GM21576 (cell line): Measurements from ENCODE around the gene POR.

Experiments
- ATAC-seq: cut with Tn5 transposase; IDR thresholded peaks from one replicate; pipeline ENCODE4 v1.9.1; 2021; ENCODE audit warnings: mild to moderate bottlenecking, moderate library complexity; ENCODE audit not compliant: unreplicated experiment

Gene POR

DNA sequence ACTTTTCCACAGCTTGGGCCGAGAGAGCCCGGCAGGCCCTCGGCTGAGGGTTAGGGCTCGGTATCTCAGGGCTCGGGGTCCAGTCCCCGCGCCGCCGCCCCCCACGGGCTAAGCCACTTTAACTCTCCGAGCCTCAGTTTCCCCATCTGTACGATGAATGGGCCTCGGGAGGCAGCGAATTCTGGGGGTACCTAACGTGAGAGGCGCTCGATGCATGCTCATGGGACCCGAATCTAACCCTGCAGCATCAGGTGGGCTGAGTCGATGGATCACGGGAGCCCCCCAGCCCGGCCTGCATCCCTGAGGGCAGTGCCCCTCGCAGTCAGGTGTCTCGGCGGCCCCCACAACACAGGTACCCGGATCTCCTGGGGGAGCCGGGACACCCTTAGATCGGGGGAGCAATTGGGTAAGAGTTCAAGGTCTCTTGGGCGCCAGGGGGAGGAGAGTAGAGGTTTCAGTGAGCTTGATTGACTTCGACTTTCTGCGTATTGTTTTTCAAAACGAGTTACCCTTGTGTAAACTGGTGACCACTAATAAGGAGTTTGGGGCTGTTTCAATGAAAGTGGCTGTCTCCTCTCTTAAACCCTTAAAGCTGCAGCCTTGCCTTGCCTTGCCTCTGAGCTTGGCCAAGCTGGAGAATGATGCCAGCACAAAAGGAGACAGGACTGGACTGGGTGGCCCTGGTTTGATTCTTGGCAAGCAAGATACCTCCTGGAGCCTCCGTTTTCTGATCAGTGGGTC, 631 bp downstream of the POR start:
- ATAC-seq = peak; percentile 19

DNA sequence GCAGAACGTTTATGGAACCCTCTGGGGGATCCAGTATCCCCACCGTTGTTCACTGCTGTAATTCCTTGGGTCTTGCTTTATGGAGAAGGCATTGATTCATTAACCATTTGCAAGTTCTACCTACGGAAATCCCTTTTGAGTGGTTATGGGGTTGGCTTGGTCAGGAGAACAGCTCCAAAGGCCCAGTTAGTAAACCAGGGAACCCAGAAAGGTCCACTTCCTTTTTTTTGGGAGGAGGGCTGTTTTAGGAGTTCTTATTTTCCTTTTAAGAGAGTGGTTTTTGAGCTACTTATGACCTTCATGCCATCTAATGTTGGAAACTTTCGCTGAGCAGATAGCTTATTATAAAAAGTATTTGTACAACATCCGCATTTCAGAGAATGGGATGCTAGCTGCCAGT, 1.3 kb downstream of the POR start:
- no peak for ATAC-seq

DNA sequence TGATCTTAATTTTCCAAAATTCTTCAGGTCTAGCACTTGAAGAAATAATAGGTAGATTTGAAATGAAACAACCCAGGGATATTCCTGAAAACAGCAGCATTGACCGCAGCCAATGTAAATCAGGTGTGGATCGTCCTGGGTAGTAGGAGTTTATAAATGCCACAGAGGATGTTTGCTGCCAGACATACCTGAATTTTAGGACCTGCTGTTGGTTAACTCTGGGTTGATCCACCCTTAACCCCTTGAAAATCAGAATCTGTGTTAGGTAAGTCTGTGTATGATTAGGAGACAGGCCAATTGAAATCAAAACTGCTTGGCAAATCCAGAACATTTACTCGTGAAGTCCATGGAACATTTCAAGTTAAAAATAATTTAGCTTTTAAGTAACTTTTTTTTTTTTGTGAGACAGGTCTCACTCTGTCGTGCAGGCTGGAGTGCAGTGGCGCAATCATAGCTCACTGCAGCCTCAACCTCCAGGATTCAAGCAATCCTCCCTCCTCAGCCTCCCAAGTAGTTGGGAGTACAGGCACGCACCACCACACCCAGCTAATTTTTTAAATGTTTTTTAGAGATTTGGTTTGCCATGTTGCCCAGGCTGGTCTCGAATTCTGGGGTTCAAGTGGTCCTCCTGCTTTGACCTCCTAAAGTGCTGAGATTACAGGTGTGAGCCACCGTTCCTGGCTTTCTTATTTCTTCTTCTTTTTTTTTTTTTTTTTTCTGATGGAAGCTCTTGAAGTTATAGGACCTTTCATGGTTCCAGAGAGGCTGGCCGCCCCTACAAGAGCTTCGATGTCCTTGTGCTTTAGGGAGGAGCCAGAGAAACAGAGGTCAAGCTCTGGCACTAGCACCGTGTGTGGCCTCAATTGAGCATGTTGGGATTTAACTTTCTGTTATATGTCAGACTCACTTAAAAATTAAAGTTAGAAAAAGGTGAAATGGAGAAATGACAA, 2.0 kb downstream of the POR start:
- no peak for ATAC-seq

DNA sequence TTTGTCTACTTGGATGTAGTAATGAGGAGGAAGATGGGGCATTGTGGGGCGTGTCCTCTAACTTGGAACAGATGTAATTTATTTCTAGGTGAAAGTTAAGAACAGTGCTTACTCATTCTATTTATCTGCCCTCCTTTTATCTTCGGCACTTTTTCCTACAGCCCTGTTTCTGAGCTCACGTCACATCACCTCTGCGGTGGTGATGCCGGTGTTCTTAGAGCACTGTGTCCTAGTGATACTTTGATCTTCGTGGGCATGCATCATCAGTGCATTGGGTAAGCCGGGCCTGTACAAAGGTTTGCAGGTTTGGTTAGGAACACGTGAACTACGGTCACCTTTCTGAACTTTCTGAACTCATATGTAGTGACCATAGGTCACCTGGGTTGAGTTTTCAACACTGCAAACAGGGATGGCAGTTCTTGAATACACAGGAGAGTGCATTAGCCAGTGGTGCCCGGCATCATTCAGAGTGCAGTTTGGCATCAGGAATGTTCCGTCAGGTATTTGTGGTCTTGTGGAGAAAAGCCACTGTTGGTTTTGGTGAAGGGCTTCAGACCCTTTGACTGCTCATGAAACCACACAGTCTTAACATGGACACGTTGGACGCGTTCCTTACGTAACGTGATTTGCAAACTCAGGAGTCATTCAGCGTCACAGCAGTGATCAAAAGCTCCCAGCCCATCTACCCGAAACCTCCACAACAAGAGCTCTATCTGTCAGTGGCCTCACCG, 5.6 kb downstream of the POR start:
- no peak for ATAC-seq

DNA sequence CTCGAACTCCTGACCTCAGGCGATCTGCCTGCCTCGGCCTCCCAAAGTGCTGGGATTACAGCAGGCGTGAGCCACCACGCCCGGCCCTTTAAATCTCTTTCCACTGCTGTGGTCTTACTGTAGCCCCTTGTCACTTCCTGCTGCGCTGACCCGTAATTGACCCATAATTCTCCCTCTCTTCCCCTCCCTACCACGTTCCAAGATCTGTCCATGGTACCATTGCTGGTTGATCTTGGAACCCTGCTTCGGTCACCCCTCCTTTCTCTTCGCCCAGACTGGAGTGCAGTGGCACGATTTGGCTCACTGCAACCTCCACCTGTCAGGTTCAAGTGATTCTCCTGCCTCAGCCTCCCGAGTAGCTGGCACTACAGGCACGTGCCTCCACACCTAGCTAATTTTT, 6.5 kb downstream of the POR start:
- ATAC-seq = no peak

DNA sequence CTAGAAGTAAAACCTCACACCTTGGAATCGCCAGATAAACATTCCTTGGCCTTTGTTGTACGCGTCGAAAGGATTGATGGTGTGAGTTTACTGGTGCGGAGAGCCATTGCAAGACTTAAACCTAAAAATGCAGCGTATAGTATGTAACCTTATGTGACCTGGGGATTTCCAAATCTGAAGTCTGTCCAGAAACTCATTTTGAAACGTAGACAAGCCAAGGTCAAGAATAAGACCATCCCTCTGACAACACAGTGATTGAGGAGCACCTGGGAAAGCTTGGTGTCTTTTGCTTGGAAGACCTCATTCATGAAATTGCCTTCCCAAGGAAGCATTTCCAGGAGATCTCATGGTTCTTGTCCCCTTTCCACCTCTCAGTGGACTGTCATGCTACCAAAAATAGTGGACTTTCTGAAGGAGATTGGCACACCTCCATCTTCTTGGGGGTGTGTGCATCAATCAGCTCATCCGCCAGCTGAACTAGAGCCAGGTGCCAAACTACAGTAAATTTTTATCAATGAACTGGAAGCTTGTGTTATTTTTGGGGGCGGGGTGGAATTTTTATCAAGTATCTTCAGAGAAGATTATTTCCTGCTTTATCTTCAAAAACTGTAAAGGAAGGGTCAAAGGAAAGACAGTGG, 8.1 kb downstream of the POR start:
- ATAC-seq = no peak

DNA sequence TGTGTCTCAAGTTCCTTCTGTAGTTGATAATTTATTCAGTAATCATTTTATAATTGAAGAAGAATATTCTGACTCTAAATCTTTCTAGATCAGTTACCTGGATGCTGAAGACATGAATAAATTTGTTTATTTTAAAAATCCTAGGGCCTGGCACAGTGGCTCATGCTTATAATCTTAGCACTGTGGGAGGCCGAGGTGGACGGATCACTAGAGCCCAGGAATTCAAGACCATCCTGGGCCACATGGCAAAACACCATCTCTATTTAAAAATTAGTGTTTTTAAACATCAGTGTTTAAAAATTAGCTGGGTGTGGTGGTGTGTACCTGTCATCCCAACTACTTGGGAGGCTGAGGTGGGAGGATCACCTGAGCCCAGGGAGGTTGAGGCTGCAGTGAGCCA, 9.3 kb downstream of the POR start:
- no peak for ATAC-seq

DNA sequence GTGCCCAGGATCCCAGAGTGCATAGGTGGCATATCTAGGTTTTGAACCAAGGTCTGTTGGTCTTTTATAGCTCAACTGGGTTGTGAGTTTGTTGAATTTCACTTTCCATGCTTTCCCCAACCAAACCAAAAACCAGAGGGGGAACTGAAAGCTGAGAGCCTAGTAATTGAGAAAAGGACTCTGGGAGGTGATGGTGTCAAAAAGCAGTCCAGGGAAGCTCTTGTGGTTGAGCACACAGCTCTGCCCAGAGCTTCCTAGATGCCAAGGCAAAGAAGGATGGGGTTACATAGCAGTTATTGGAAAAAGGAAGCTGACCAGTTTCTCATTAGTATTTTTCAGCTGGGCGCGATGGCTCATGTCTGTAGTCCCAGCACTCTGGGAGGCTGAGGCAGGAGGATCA, 9.9 kb downstream of the POR start:
- no peak for ATAC-seq

DNA sequence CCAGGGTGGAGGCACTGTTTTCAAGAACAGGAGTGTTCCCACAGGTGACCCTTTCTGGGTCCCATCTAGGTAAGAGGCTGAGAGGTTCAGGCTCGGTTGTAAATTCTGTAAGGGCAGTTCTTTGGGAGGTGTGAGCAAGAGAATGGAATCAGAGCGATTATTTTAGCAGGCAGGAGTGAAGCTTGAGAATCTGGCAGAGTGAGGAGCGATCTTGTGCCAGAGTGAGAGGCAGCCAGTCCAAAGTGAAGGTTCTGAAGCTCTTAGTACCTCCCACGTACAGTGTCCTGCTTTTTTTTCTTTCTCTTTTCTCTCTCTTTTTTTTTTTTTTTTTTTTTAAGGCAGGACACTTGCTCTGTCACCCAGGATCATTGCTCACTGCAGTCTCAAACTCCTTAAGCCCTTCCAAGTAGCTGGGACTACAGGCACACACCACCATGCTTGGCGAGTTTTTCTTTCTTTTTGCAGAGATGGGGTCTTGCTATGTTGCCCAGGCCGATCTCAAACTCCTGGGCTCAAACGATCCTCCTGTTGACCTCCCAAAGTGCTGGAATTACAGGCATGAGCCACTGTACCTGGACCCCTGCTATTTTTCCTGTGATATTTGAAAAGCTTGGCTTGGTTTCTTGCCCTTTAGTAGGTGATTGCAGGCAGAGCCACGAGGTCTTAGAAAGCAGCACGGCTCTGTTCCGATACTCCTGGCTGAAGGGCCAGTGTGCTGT, 10.9 kb downstream of the POR start:
- no peak for ATAC-seq

DNA sequence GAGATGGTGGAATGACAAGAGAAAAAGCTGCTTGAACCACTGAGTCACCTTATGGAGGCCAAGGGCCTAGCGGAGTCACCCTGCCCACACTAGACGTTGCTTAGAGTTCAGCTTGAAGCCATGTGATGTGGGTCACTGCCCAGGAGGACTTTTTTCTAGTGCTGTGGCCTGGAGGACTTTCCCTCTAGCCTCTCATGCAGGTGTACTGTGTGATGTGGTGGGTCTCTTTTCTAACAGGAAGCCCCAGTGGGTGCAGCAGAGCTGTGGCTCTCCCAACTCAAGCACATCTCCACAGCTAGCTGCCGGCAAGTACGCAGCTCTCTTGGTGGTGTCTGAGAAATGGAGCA, 13.6 kb downstream of the POR start:
- peak; percentile 56 for ATAC-seq

DNA sequence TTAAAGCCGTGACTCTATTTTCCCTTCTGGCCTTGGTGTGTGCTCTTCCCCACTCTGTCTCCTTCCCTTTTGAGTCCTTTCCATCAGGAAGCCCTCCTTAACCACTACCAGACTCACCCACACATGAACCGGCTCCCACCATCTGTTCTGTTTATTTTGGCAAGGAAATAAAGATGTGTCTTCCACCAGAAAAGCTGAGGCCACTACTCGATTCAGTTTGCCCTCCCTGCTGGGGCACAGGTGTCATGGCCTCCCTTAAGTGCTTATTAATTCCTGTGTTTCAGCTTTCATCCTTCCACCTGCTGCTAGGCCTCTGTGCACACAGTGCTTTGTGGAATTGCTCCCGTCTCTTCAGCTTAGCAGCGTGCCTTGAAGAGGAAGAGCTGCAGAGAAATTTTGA, 16.7 kb downstream of the POR start:
- ATAC-seq = no peak

DNA sequence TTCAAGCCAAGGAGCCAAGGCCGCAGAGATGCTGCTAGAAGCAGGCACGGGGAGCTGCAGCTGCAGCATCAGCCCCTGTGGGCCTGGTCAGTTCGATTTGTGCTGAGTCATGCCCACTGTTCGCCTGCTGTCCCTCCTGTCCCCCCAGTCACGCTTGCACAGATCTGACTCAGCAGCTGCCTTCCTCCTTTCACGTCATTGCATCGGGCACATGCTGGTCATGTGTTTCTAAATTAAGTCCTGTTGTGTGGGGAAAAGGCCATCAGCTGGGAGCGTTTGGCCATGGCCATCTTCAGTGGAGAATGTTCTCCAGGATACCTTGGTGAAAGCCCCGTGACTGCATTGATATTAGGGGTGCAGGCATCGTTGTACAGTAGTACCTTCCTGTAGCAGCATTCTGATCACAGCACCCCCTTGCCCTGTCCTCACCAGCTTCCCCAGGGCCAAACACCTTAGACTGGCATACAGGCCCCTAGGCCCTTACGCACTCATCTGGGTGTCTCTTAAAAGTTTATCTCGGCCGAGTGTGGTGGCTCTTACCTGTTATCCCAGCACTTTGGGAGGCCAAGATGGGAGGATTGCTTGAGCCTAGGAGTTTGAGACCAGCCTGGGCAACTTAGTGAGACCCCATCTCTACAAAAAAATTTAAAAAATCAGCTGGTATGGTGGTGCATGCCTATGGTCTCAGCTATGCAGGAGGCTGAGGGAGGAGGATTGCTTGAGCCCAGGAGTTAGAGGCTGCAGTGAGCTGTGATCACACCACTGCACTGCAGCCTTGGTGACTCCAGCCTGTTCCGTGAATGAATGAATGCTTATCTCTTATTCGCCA, 23.2 kb downstream of the POR start:
- no peak for ATAC-seq

DNA sequence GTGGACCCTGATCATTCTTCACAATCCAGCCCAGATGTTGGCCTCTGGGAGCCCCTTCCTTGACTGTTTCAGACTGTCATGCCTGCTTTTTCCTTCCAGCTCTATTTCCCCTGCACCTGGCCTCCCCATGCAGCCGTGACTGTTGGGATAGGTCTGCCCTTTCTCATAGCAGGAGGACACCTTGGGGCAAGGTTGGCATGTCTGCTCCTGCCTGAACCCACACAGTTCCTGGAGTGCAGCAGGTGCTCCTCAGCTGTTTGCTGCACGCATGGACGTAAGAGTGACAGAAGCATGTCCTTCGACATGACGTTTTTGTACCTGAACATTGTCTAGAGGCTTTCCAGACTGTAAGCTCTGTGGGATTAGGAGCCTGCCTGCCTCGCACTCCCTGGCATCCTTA, 24.0 kb downstream of the POR start:
- ATAC-seq = no peak

DNA sequence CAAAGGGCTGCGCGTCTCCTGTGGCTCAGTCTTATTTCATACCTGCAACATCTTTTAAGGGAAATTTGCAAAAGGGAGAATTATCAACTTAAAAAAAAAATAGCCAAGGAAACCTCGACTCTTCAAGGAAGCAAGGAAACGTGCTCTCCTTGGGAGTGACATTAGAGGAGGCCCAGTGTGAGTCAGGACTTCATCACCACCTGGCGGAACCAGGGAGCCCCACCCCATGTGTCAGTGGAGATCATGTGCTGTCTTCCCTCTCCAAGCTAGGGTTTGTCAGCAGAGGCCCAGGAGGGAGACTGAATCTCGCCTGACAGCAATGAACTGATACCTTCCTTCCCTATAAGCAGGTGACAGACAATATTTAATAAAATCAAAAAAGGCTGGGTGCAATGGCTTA, 28.9 kb downstream of the POR start:
- ATAC-seq = no peak

DNA sequence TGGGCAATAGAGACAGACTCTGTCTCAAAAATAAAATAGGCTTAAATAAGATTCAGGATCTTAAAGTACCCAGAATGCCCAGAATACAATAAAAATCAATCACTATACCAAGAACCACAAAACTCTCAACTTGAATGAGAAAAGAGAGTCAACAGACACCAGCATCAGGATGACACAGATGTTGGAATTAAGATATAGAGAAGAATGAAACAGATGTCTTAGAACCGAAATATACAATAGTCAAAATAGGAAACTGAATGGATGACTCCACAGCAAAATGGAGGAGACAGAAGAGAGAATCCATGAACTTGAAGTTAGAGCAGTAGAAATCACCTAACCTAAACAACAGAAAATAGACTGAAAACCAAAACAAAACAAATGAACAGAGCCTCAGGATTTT, 29.6 kb downstream of the POR start:
- ATAC-seq = no peak

DNA sequence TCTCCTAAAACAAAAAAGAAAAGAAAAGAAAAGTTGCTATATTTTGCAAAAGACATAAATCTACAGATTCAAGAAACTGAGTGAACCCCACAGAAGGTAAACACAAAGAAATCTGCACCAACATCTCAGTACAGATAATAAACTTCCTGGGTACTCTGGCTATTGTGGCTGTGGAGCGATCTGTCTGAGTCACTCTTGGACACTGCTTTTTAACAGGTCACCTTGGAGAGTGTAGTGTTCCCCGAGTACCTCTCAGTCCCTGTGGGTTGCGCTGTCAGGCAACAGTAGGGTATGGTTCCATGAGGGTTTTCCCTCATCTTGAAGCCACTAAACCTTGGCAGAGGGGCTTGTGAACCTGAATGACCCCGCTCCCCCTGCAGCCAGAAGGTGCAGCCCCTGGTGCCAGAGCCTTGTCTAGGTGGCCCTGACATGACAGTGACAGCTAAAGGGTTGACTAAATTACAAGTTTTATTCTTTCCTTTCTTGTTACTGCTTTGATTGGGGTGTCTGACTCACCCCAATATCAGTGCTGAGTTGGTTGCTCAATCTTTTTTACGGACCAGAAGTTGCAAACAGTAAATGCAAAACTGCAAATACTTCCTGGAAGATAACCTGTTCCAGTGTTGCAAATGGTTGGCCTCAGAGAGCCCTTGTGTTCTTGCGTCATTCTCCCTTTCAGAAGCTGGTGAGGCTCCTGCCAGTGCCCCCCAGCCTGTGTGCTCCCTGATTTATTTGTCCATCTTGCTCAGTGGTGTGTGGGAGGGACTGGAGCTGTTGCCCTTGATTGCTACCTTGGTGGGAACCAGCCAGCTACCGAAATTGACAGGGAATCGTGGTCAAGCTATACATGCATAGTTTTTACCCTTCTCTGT, 30.6 kb downstream of the POR start:
- ATAC-seq = no peak

DNA sequence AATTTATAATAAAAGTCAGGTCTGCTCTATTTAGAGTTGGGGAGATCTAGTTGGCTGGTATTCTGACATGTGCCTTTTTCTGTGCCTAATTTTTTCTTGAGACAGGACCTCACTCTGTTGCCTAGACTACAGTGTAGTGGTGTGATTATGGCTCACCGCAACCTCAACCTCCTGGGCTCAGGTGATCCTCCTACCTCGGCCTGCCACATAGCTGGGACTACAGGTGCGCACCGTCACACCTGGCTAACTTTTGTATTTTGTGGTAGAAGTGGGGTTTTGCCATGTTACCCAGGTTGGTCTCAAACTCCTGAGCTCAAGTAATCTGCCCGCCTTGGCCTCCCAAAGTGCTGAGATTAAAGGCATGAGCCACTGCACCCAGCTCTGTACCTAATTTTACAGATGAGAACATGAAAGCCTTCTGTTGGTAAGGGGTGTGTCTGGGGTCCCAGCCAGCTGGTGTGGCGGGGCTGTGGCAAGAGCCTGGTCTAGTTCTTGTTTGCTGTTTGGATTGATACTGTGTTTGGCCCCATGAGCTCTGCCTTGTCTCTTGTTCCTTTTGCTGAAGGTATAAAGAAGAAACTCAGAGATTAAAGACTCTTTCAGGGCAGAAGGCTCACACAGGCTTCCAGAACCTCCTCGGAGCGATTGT, 31.4 kb downstream of the POR start:
- no peak for ATAC-seq

DNA sequence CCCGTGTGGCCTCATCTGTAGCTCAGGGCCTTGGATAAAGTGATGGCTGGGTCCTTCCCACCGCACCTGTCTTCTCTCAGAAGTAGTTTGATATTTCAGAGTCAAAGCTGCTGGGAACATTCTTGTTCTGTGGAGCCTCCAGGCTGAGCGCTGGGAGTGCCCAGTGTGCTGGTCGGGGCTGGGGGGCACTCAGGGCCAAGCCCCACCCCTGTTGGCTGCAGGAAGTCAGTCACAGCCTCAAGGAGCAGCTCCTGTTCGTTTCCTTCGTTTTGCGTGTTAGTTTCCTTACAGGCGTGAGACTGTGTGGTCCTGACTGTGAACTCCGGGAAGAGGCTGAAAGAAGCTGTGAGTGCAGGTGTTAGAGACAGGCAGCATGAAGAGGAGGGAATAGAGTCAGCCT, 33.2 kb downstream of the POR start:
- ATAC-seq = no peak
